GM12873 (cell line): Measurements from ENCODE around the gene TMEM235.

Experiments used
- TF ChIP-seq, protein P1 (sequence below): IDR thresholded peaks from 2 replicates; pipeline ENCODE4 v1.5.1; 2012; ENCODE audit warnings: low read depth, mild to moderate bottlenecking, moderate library complexity, low read length, control low read depth; ENCODE audit not compliant: insufficient read depth; ENCODE audit errors: missing control alignments

TMEM235 gene

DNA sequence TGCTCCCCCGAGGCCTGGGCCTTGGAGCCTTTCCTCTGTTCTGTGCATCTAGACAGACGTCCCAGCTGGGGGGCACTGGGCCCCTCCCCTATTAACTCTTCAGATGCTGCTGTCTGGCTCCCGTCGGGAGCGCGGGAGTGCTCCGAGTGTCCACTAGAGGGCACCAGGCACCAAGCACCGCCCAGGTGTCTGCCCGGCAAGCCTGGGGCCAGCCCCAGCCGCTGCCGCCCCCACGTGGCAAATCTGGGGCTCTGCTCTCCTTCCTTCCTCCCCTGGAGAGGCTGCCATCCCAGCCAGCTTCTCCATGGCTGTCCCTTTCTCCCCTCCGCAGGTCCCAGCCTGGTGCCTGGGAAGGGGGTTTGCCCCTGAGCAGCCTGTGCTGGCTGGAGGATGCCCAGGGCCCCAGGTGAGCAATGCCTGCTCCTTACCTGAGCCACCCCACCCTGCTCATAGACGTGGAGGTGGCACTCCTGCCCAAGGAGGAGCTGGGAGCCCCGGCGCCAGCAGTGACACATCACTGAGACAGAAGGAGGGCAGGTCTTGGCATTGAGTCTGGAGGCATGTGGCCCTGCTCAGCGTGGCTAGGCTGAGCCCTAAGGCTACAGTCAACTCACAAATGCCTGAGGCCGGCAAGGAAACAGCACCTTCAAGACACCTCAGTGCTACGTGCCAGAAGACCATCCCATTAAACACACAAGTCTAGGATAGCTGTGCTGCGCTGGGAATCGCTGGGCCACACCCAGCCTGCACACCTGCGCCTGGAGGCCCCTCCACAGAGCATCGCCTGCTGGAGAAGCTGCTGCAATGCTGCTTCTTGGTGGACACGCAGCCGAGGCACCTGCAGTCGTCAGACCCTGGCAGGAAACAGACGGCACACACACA, 19.7 kb downstream of the TMEM235 start:
- TF ChIP-seq, protein P1, sequence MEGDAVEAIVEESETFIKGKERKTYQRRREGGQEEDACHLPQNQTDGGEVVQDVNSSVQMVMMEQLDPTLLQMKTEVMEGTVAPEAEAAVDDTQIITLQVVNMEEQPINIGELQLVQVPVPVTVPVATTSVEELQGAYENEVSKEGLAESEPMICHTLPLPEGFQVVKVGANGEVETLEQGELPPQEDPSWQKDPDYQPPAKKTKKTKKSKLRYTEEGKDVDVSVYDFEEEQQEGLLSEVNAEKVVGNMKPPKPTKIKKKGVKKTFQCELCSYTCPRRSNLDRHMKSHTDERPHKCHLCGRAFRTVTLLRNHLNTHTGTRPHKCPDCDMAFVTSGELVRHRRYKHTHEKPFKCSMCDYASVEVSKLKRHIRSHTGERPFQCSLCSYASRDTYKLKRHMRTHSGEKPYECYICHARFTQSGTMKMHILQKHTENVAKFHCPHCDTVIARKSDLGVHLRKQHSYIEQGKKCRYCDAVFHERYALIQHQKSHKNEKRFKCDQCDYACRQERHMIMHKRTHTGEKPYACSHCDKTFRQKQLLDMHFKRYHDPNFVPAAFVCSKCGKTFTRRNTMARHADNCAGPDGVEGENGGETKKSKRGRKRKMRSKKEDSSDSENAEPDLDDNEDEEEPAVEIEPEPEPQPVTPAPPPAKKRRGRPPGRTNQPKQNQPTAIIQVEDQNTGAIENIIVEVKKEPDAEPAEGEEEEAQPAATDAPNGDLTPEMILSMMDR, result peak; percentile 100

DNA sequence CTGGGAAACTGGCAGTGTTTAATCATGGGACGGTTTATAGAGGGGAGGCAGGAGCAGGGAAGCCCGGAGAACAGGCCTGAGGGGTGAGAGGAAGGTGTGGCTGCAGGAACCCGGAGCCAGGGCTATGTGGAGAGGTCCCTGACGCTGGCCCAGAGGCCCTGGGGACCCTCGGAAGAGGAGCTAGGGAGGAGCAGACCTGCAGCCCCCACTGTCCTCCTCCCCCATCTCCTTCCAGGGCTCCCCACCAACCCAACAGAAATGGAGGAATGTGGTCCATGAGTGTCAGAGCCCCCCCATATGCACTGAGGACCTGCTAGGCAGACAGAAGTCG, 20.3 kb downstream of the TMEM235 start:
- TF ChIP-seq, protein P1, result no peak

DNA sequence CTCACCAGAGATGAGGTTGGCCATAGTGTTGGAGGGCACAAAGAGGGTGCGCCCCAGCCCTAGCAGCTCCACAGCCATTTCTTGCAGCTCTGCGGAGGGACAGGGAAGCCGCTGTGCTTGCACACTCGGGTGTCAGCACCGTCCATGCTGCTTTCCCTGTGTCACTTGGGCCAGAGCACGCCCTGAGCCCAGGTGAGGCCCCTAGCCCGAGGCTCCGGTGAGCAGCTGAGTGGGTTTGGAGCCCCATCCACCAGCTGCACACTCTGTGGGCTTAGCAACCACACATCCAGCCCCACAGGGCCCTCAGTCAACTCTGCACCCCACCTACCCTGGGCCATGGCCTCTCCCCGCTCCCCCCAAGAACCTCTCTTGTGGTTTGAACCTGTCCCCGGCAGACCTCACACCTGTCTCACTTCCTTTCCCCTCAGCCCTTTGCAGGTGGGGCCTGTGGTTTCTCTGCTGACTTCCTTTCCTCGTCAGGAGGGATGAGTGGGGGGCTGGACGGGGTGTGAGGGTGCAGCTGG, 20.7 kb downstream of the TMEM235 start:
- TF ChIP-seq, protein P1, result no peak

DNA sequence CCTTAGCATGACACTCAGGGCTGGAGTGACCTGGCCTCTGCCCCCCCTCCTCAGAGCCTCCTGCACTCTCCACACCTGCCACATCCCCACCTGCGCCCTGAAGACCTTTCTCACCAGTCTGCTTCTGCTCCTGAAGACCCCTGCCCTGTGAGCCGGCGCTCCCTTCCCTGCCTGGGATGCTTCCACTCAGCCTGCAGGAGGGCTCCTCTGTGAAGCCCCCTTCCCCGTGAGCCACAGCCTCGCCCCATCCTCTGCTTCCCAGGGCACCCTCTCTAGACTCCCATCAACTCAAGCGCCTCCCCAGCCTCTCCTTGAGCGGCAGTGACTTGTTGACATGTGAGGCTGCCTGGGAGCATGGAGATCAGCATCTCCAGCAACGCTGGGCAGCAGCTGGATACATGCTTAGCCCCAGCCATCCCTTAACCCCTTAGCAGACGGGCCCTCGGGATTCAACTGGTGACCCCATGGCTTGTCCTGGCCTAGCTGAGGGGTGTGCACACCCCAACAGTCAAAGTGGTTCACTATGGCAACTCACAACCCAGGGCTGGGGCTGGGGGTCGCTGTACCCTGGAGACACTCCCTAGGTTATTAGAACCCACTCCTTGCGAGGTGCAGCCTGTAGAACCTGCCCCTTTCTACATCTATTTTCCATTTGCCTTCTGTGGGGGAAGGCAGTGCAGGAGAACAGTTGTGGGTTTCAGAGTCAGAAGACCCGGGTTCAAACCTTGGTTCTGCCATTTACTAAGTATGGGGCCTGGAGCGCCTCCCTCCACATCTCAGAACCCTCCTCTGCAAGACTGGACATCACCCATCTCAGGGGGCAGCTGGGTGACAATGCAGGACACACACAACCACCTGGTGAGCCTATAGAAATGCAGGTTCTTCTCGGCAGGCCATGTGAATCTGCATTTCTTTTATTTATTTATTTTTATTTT, 21.5 kb downstream of the TMEM235 start:
- TF ChIP-seq, protein P1, result no peak

DNA sequence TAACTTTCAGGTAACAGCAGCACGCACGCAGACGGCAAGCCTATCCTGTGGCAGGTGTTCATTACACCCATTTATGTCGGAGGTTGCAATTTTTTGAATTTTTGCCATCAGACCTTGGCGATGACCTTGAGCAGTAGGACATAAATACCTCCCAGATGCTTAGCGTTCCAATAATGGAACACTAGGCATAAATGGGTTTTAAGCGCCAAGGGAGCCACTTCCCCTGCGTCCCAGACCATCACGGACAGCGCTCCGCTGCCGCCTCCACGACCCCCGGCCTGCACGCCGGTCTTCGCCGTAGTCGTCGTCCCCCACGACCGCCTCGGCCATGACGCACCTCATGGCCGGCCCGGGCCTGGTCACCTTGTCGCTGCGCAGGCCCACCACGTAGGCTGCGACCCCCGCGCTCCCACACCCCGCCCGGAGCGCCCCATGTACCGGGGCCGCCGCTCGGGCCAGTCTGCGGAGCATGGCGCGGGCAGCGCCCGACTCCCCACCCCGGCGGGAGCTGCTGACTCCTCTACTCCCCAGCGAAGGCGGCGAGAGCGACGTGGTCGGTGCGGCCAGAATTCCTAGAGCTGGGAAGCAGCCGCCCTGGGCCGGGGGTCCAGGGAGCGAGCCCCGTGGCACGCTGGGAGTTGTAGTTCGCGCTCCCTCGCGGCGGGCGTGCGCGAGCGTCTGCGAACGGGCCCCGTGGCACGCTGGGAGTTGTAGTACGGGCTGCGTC, 22.7 kb downstream of the TMEM235 start:
- TF ChIP-seq, protein P1, result no peak

DNA sequence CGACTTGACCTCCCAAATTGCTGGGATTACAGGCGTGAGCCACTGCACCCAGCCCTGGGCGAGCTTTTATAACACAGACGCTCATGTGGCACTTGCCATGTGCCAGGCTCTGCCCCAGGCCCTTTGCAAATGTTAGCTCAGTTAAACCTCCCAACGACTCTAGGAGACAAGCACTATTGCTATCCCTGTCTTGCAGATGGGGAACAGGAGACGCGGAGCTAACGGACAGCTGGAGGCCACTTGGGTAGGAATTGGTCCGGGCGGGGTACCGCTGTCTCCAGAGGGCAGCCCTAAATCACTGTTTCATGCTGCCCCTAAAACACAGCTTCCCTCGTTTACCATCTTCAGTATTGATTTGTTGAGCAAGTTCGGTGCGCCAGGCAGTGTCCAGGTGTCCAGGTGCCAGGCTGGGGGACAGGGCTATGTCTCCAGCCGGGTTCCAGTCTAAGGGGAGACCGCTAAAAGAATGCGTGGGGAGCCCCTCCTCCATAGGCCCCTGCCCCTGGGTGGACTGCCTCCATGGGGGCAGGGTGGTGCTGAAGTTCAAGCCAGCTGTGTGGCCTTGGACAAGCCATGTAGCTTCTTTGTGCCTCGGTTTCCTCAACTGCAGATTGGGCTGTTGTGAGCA, 23.7 kb downstream of the TMEM235 start:
- TF ChIP-seq, protein P1, result no peak
